Right lobe of liver (tissue), 6 donors: Measurements from ENCODE around the gene POC1A. TPM values are rescaled to one million over a fixed set of nuclear protein-coding genes. Genes with fewer than 3 reads are reported as not detected.

Source experiments
- ATAC-seq, 4 donors: fragments of 200-7000 bp; cut with Tn5 transposase; one replicate each; pipeline ENCODE4 v1.9.1; 2020; ENCODE audit warnings: mild to moderate bottlenecking in 4 of 4, moderate library complexity in 4 of 4
- DNase-seq, 3 donors: peaks; one replicate each; pipeline ENCODE4 v3.0.0-alpha.2; 2020
- H3K27ac ChIP-seq, 3 donors: fragments of 200-600 bp; one replicate each; pipeline ENCODE4 v1.8.0; 2022
- H3K27me3 ChIP-seq, 2 donors: fragments of 200-600 bp; one replicate each; pipeline ENCODE4 v1.8.0; 2022
- H3K36me3 ChIP-seq, 4 donors: fragments of 200-600 bp; sonication (generic) in 1 of 4; one replicate each; pipeline versions ENCODE4 v1.5.1 to v1.8.0; 2017 to 2022; ENCODE audit warnings: control low read depth in 1 of 4
- H3K4me1 ChIP-seq, 4 donors: fragments of 200-600 bp; sonication (generic) in 1 of 4; one replicate each; pipeline versions ENCODE4 v1.5.1 to v1.8.0; 2017 to 2022; ENCODE audit warnings: control low read depth in 1 of 4
- H3K4me3 ChIP-seq, 3 donors: fragments of 200-600 bp; one replicate each; pipeline ENCODE4 v1.8.0; 2022
- H3K9me3 ChIP-seq, 4 donors: fragments of 200-600 bp; sonication (generic) in 1 of 4; one replicate each; pipeline versions ENCODE4 v1.5.1 to v1.8.0; 2017 to 2022; ENCODE audit warnings: control low read depth in 1 of 4
- POLR2A ChIP-seq: fragments of 450-650 bp; IDR thresholded peaks from one replicate; pipeline ENCODE4 v1.6.1; 2017; ENCODE audit warnings: antibody characterized with exemption, mild to moderate bottlenecking
- WGBS: methylation state at CpG from one replicate; pipeline ENCODE4 v1.1.6; 2018; ENCODE audit warnings: low coverage, low lambda C conversion rate; ENCODE audit not compliant: insufficient coverage; ENCODE audit errors: missing lambda C conversion rate; 5-methylcytosine and 5-hydroxymethylcytosine counted together
- intact Hi-C, 2 donors: fragments of 100-400 bp; cut with DNase I; formaldehyde crosslinking; loops; one replicate each; pipeline versions ENCODE4 v1.11.2 to v1.14.1; 2022
- total RNA-seq, 6 experiments: library from RNA; depleted of rRNA in 2 of 6; stranded (reverse); fragments of >200 nt in 2 of 6; fragmentation: NEBNext Ultra II Directional in 3 of 6; extraction: Animal tissue kit (Norgen Biotek cat#: 25700) in 3 of 6; gene quantifications; one replicate each; pipeline versions ENCODE4 v1.1.0 to v1.2.4, GENCODE V29; 2016 to 2023
- TF ChIP-seq, protein P1 (sequence below), 4 donors: fragments of 200-600 bp in 3 of 4; fragments of 450-650 bp in 1 of 4; IDR thresholded peaks; one replicate each; pipeline versions ENCODE4 v1.5.1 to v1.8.0; 2016 to 2022; ENCODE audit warnings: antibody characterized with exemption in 4 of 4, mild to moderate bottlenecking in 2 of 4
- donor health status: DM: no; HTN: yes; CAD: no.
- donor health status: DM: no; HTN: no; CAD: no.
- donor health status: DM: no; HTN: no; CAD: no.
- donor health status: DM: no; HTN: yes; CAD: no.
- donor health status: DM: no; HTN: yes; CAD: no.

The POC1A gene
- total RNA-seq, 6 experiments from 2014 or later: 2.0 to 4.3 (median 3.2) TPM

DNA sequence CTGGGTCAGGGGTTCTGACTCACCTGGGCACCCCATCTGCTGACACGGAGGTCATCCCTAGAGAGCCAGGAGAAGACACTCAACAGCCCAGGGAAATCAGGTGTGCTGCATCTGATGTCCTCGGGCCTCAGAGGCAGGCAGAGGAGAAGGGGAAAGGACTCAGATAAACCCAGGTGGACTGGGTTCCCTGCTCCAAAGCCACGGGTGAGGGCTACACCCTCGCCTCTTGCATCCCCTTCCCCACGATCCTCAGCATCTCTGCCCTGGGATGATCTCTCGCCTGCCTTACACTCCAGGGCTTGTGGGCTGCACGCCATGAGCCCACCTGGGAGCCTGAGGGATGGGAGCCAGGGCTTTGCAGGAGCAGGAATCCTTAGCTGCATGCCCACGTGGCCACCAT lies 89.7 kb downstream of the POC1A start:
- Histone ChIP-seq H3K9me3 (no peaks in the 10 kb centered on the region), H3K4me3 (no peak overlapping the region), H3K27me3 (no peaks in the 10 kb centered on the region), H3K36me3 (no peaks in the 10 kb centered on the region), H3K4me1 (no peaks in the 10 kb centered on the region), H3K27ac (no peak overlapping the region)
- ATAC-seq (no peak), DNase-seq (no peak)
- 60% methylated on average over 1 of the region's 8 CpGs for whole genome bisulfite sequencing
- intact Hi-C loops: no loop called here
- TF ChIP-seq, protein P1, sequence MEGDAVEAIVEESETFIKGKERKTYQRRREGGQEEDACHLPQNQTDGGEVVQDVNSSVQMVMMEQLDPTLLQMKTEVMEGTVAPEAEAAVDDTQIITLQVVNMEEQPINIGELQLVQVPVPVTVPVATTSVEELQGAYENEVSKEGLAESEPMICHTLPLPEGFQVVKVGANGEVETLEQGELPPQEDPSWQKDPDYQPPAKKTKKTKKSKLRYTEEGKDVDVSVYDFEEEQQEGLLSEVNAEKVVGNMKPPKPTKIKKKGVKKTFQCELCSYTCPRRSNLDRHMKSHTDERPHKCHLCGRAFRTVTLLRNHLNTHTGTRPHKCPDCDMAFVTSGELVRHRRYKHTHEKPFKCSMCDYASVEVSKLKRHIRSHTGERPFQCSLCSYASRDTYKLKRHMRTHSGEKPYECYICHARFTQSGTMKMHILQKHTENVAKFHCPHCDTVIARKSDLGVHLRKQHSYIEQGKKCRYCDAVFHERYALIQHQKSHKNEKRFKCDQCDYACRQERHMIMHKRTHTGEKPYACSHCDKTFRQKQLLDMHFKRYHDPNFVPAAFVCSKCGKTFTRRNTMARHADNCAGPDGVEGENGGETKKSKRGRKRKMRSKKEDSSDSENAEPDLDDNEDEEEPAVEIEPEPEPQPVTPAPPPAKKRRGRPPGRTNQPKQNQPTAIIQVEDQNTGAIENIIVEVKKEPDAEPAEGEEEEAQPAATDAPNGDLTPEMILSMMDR (IDR thresholded peaks at IDR 0.05): no peak

DNA sequence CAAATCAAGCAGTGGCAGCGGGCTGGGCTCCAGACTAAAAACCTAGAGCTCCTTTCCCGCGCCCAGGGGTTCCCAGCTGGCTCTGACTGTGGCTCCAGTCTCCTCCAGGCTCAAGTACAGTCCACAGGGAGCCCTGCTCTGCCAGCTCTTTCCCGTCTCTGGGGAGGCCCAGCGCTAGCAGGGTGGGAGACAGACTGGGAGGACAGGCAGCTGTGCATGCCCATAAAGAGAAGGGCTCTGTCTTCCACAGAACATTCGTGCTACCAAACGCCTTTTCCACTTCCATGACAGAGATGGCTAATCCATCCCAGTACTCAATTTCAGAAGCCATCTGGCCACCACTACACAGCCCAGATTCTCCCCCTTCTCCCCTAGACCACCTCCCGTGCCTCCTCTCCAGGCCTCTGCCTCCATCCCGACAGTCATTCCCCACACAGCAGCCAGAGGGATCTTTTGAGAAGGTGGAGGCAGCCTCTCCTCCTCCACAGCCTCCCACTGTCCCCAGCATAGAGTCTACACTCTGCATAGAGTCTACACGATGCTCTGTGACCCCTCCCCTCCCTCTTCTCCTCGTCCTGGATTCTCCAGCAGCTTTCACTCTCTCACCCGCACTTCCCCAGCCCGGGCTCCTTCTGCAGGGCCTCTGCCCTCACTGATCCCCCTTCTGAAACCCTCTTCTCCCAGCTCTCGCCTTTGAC lies 91.0 kb downstream of the POC1A start:
- Histone ChIP-seq H3K27me3 (no peaks in the 10 kb centered on the region), H3K4me3 (no peak overlapping the region), H3K36me3 (no peaks in the 10 kb centered on the region), H3K9me3 (no peaks in the 10 kb centered on the region), H3K27ac (no peak overlapping the region), H3K4me1 (no peaks in the 10 kb centered on the region)
- WGBS: 64% methylated on average over 6 of the region's 14 CpGs
- TF ChIP-seq POLR2A: no peak
- TF ChIP-seq, protein P1 (IDR thresholded peaks at IDR 0.05): no peak
- DNase-seq: no peak
- ATAC-seq: no peak
- intact Hi-C loops: no loop called here

DNA sequence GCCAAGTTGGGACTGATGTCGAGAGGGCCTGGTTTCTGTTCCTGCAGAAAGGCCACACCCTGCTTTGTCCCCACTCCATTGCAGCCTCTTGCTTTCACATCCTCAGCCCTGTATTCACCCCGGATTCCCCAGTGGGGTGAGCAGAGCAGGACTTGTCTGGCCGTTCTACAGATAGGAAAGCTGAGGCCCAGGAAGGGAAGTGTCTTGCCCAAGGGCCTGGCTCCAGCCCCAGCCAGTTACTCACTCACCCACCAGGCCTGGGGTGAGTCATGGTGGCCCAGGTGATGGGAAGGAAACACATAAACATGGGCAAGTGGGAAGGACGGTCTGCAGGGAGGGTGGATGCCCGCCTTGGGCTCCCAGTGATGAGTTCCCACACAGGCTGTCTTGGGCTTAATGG lies 91.7 kb downstream of the POC1A start:
- 73% methylated on average over 3 of the region's 5 CpGs for WGBS
- no peaks in the 10 kb centered on the region for H3K36me3 ChIP-seq
- H3K27ac ChIP-seq: no peak overlapping the region
- DNase-seq (no peak), ATAC-seq (peak; percentile 3 to 44 (median 22))
- TF ChIP-seq, protein P1 (IDR thresholded peaks at IDR 0.05): no peak
- TF ChIP-seq POLR2A: no peak
- H3K4me3 ChIP-seq: no peak overlapping the region
- H3K9me3 ChIP-seq: no peaks in the 10 kb centered on the region
- intact Hi-C loops: no loop called here
- peaks cover 0 to 4% (median 2%) of the 10 kb centered on the region in 4 donors for H3K4me1 ChIP-seq
- H3K27me3 ChIP-seq: no peaks in the 10 kb centered on the region

DNA sequence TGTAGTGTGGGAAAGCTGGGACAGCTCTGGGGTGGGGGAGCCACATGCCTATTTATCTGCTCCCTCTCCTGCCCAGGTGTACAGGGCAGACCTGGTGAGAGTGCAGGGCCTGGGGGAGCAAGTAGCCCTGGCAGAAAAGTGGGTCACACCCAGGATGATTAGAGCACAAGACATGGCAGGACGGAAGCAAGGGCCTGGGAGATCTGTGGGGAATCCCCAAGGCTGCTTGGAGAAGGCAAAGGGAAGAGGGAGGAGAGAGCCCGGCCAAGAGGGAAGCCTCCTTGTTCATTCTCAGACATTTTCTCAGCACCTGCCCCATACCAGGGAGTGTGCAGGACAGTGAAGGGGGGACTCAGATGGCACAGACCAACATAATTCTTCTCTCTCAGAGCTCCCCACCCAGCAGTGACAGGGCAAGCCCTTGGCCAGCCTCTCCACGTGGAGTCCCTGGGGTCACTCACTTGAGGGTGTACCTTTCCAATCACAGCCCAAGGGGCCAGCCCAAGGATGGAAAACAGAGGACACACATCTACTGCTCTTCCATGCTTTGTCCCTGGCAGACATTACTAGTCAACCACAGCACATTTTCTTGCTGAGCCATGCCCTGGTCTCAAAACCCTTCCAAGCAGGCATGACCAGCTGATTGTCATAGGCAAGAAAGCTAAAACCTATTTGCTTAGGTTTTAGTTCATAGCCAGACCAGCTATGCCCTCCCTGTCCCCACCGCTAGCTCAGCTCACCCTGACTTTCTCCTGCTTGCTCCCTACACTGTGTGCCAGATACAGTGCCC lies 92.9 kb downstream of the POC1A start:
- TF ChIP-seq, protein P1 (IDR thresholded peaks at IDR 0.05): no peak
- TF ChIP-seq POLR2A: no peak
- Histone ChIP-seq H3K4me3 (no peak overlapping the region), H3K36me3 (no peaks in the 10 kb centered on the region), H3K4me1 (peaks cover 0 to 5% (median 2%) of the 10 kb centered on the region in 4 donors), H3K27me3 (no peaks in the 10 kb centered on the region), H3K9me3 (no peaks in the 10 kb centered on the region), H3K27ac (no peak overlapping the region)
- intact Hi-C loops: no loop called here
- 60% methylated on average over 1 of the region's 4 CpGs for WGBS
- ATAC-seq (no peak), DNase-seq (no peak)
